ENCODE data around the gene ZFYVE1. TPM values are rescaled to one million over a fixed set of nuclear protein-coding genes. Genes with fewer than 3 reads are reported as not detected.

Gene ZFYVE1
- total and polyA plus RNA-seq, 10 of the 15 experiments (the other 5 are each of a cell fraction or from before 2014, with no cell fraction given), result 1.2 to 13.3 (median 6.4) TPM

GRCh38 chr14:73058922-73059673 lies 32.2 kb upstream of the ZFYVE1 start:
- in situ Hi-C loops (cut with MboI), result no loop called here
- ChIA-PET CTCF (interaction anchor here (0.6 to 1.8 kb wide), 8 partner anchors 11 to 978 kb away, joined by 3 to 8 read pairs (median 3); no protein-coding TSS in a partner anchor), SMC1A (ENCODE audit: uncharacterized antibody, unreplicated experiment) (interaction anchor here (0.6 to 2.1 kb wide), 15 partner anchors 9 to 545 kb away, joined by 3 to 16 read pairs (median 3); partner anchors contain the start of genes PSEN1 and ZFYVE1), RAD21 (ENCODE audit: unreplicated experiment) (interaction anchor here (0.6 to 2.3 kb wide), 13 partner anchors 9 to 398 kb away, joined by 3 to 14 read pairs (median 3); partner anchors contain the start of genes DCAF4, PSEN1 and ZFYVE1), POLR2A (interaction anchor here (0.6 to 2.2 kb wide), 9 partner anchors 13 to 585 kb away, joined by 3 to 12 read pairs (median 3); partner anchors contain the start of gene ZFYVE1)
- intact Hi-C loops (cut with micrococcal nuclease; ENCODE audit: unreplicated experiment), result loop anchor here (1.0 to 5.0 kb wide), 3 partner anchors 32 to 78 kb away; partner anchors contain the start of genes PSEN1 and ZFYVE1
- no peak for DNase-seq (ENCODE audit: low read depth, low spot score)
- TF ChIP-seq NRF1 (conservative IDR thresholded peaks at IDR 0.05; ENCODE audit: low read depth, low read length), result no peak
- no peak for TF ChIP-seq RAD21 (IDR thresholded peaks at IDR 0.05; ENCODE audit: insufficient read depth, low read depth, low read length)
- no peak for TF ChIP-seq ZBTB11 (CRISPR knock-in tag; IDR thresholded peaks at IDR 0.05)
- TF ChIP-seq EGR1 (IDR thresholded peaks at IDR 0.05; ENCODE audit: borderline replicate concordance in 1 of 2, low read depth in 2 of 2, low read length in 2 of 2), result no peak
- no peak for TF ChIP-seq MYB (IDR thresholded peaks at IDR 0.05; ENCODE audit: borderline replicate concordance, low read depth, low read length)
- no peak for TF ChIP-seq RBBP5 (conservative IDR thresholded peaks at IDR 0.05)
- TF ChIP-seq CBX5 (IDR thresholded peaks at IDR 0.05; ENCODE audit: low read depth), result no peak
- TF ChIP-seq BCLAF1 (IDR thresholded peaks at IDR 0.05), result no peak
- no peak for TF ChIP-seq SMAD1 (IDR thresholded peaks at IDR 0.05; ENCODE audit: low read depth, partially characterized antibody)
- no peak for TF ChIP-seq SREBF2 (IDR thresholded peaks at IDR 0.05; ENCODE audit: low read length)
- TF ChIP-seq LARP7 (IDR thresholded peaks at IDR 0.05), result no peak
- Histone ChIP-seq H3K4me2 (ENCODE audit: control insufficient read depth, insufficient read depth) (peak overlapping the region; percentile 71), H3K36me3 (ENCODE audit: control insufficient read depth in 2 of 2, insufficient read depth in 2 of 2, low read length in 1 of 2) (peaks cover 0 to 5% of the 10 kb centered on the region in 2 experiments; a peak in 1 of 4 replicates), H4K20me1 (ENCODE audit: control insufficient read depth, insufficient read depth) (no peaks in the 10 kb centered on the region; the same call in 1 of the 2 replicates), H3K9me3 (replicated peaks; ENCODE audit: control insufficient read depth, insufficient read depth, low read length) (no peaks in the 10 kb centered on the region), H2AFZ (ENCODE audit: control insufficient read depth, low read depth, low read length) (peak overlapping the region; percentile 89), H3K27ac (ENCODE audit: control insufficient read depth, insufficient read depth) (peak overlapping the region; percentile 89), H3K79me2 (ENCODE audit: control insufficient read depth, insufficient read depth, low read length) (peaks cover 57% of the 10 kb centered on the region), H3K27me3 (replicated peaks in 1 of 2; ENCODE audit: control insufficient read depth in 2 of 2, insufficient read depth in 2 of 2, low read length in 1 of 2) (no peaks in the 10 kb centered on the region), H3K9ac (ENCODE audit: control insufficient read depth, insufficient read depth, low read length) (peak overlapping the region; percentile 98), H3K4me3 (peak overlapping the region; percentile 84), H3K4me1 (ENCODE audit: control insufficient read depth, insufficient read depth, low read length) (0 out of 2 replicates have a peak, but pooled peaks cover 3% of the 10 kb centered on the region)
- peak; percentile 45 for ATAC-seq
- BruUV-seq (replicated peaks), result TSS peak; percentile 61
- WGBS (ENCODE audit: insufficient coverage, insufficient replicate concordance, low lambda C conversion rate, missing lambda C conversion rate), result 1% methylated on average over 27 of the region's 27 CpGs
- FAIRE-seq, result no peak

Measured in GM12878 (cell line).